ENCODE results near the gene WRAP73. TPM values are rescaled to one million over a fixed set of nuclear protein-coding genes. Genes with fewer than 3 reads are reported as not detected.

The WRAP73 gene
- total RNA-seq, 1 donor from 2014 or later = 26.7 TPM

GRCh38 chr1:3593745-3594144 lies 56.2 kb downstream of the WRAP73 start:
- no peak overlapping the region for H3K27ac Mint-ChIP-seq
- TF ChIP-seq CTCF (conservative IDR thresholded peaks at IDR 0.05) = no peak
- H3K4me3 Mint-ChIP-seq = no peak overlapping the region
- peaks cover 21% of the 10 kb centered on the region for H3K4me1 Mint-ChIP-seq (ENCODE audit: unreplicated experiment)
- no peaks in the 10 kb centered on the region for H3K9me3 Mint-ChIP-seq
- no peaks in the 10 kb centered on the region for H3K36me3 Mint-ChIP-seq
- H3K27me3 Mint-ChIP-seq = no peaks in the 10 kb centered on the region
- DNase-seq (ENCODE audit: extremely low spot score, unreplicated experiment) = no peak

- H3K27ac Mint-ChIP-seq = no peak overlapping the region
- no peak overlapping the region for H3K4me3 Mint-ChIP-seq
- no peaks in the 10 kb centered on the region for H3K36me3 Mint-ChIP-seq
- no peak for DNase-seq (ENCODE audit: extremely low spot score, unreplicated experiment)
- no peak for TF ChIP-seq CTCF (conservative IDR thresholded peaks at IDR 0.05)
- peaks cover 21% of the 10 kb centered on the region for H3K4me1 Mint-ChIP-seq (ENCODE audit: unreplicated experiment)
- H3K9me3 Mint-ChIP-seq = no peaks in the 10 kb centered on the region
- no peaks in the 10 kb centered on the region for H3K27me3 Mint-ChIP-seq
These were observed 56.6 kb downstream of the WRAP73 start for GRCh38 chr1:3593334-3593733.

GRCh38 chr1:3590951-3591865 lies 58.7 kb downstream of the WRAP73 start:
- no peaks in the 10 kb centered on the region for H3K36me3 Mint-ChIP-seq
- H3K4me3 Mint-ChIP-seq = no peak overlapping the region
- no peak for TF ChIP-seq CTCF (conservative IDR thresholded peaks at IDR 0.05)
- no peak for DNase-seq (ENCODE audit: extremely low spot score, unreplicated experiment)
- no peak overlapping the region for H3K27ac Mint-ChIP-seq
- no peaks in the 10 kb centered on the region for H3K9me3 Mint-ChIP-seq
- H3K4me1 Mint-ChIP-seq (ENCODE audit: unreplicated experiment) = peaks cover 15% of the 10 kb centered on the region
- no peaks in the 10 kb centered on the region for H3K27me3 Mint-ChIP-seq

GRCh38 chr1:3590139-3590763 lies 59.7 kb downstream of the WRAP73 start:
- no peaks in the 10 kb centered on the region for H3K27me3 Mint-ChIP-seq
- peak overlapping the region; percentile 36 for H3K27ac Mint-ChIP-seq
- no peak for DNase-seq (ENCODE audit: extremely low spot score, unreplicated experiment)
- TF ChIP-seq CTCF (conservative IDR thresholded peaks at IDR 0.05) = no peak
- peaks cover 15% of the 10 kb centered on the region for H3K4me1 Mint-ChIP-seq (ENCODE audit: unreplicated experiment)
- H3K36me3 Mint-ChIP-seq = no peaks in the 10 kb centered on the region
- H3K4me3 Mint-ChIP-seq = no peak overlapping the region
- H3K9me3 Mint-ChIP-seq = no peaks in the 10 kb centered on the region

GRCh38 chr1:3588395-3588794 lies 61.5 kb downstream of the WRAP73 start:
- no peak for TF ChIP-seq CTCF (conservative IDR thresholded peaks at IDR 0.05)
- no peak for DNase-seq (ENCODE audit: extremely low spot score, unreplicated experiment)
- H3K4me3 Mint-ChIP-seq = no peak overlapping the region
- no peak overlapping the region for H3K27ac Mint-ChIP-seq
- H3K36me3 Mint-ChIP-seq = no peaks in the 10 kb centered on the region
- H3K4me1 Mint-ChIP-seq (ENCODE audit: unreplicated experiment) = peaks cover 15% of the 10 kb centered on the region
- H3K9me3 Mint-ChIP-seq = no peaks in the 10 kb centered on the region
- H3K27me3 Mint-ChIP-seq = no peaks in the 10 kb centered on the region
